8988T (cell line): ENCODE results near the gene PGLYRP1.

Source experiments
- DNase-seq: peaks from one replicate; pipeline ENCODE4 v3.0.0; 2011

Gene PGLYRP1

GRCh38 chr19:46022431-46023310, at the start of gene PGLYRP1:
TSS of gene PGLYRP1 (minus strand) at chr19:46023053. CDS start at chr19:46023021, 32 bp downstream.
- DNase-seq, result no peak

GRCh38 chr19:46069806-46070341, 47.0 kb upstream of the PGLYRP1 start:
- no peak for DNase-seq

- DNase-seq, result no peak
Measured at GRCh38 chr19:46068345-46069258, 45.7 kb upstream of the PGLYRP1 start.

- DNase-seq, result no peak
Measured at GRCh38 chr19:46067691-46068090, 44.8 kb upstream of the PGLYRP1 start.

- DNase-seq, result no peak
Measured at GRCh38 chr19:46066471-46066870, 43.6 kb upstream of the PGLYRP1 start.

GRCh38 chr19:46065486-46066071, 42.7 kb upstream of the PGLYRP1 start:
- no peak for DNase-seq

- DNase-seq, result no peak
Measured at GRCh38 chr19:46063201-46063600, 40.3 kb upstream of the PGLYRP1 start.

- DNase-seq, result no peak
Measured at GRCh38 chr19:46060012-46060411, 37.2 kb upstream of the PGLYRP1 start.

GRCh38 chr19:46058778-46059177, 35.9 kb upstream of the PGLYRP1 start:
- no peak for DNase-seq

- no peak for DNase-seq
Measured at GRCh38 chr19:46056536-46056935, 33.7 kb upstream of the PGLYRP1 start.

GRCh38 chr19:46052896-46053295, 30.0 kb upstream of the PGLYRP1 start:
- DNase-seq, result no peak

GRCh38 chr19:46049597-46049996, 26.7 kb upstream of the PGLYRP1 start:
- DNase-seq, result no peak

- DNase-seq, result no peak
Measured at GRCh38 chr19:46043519-46043918, 20.7 kb upstream of the PGLYRP1 start.

- DNase-seq, result no peak
Measured at GRCh38 chr19:46042252-46042883, 19.5 kb upstream of the PGLYRP1 start.

GRCh38 chr19:46040952-46041500, 18.2 kb upstream of the PGLYRP1 start, which contains the start of gene IGFL4:
TSS of gene IGFL4 (minus strand) at chr19:46041002. CDS start at chr19:46040962, 40 bp downstream.
- DNase-seq, result no peak

- DNase-seq, result no peak
Measured at GRCh38 chr19:46040125-46040524, 17.3 kb upstream of the PGLYRP1 start.

- DNase-seq, result no peak
Measured at GRCh38 chr19:46036744-46037128, 13.9 kb upstream of the PGLYRP1 start.

GRCh38 chr19:46035986-46036743, 13.3 kb upstream of the PGLYRP1 start:
- no peak for DNase-seq

- no peak for DNase-seq
Measured at GRCh38 chr19:46035546-46035945, 12.7 kb upstream of the PGLYRP1 start.

GRCh38 chr19:46033401-46033800, 10.5 kb upstream of the PGLYRP1 start:
- no peak for DNase-seq

GRCh38 chr19:46032597-46033025, 9.8 kb upstream of the PGLYRP1 start:
- no peak for DNase-seq
